HK-2 (cell line): ENCODE data around the gene HOXC6.
A peak's percentile ranks its signal among the peaks of the same experiment; 100 is the strongest.

Experiments
- DNase-seq: peaks from one replicate; pipeline ENCODE4 v3.0.0-alpha.2; 2018; ENCODE audit not compliant: unreplicated experiment

Gene HOXC6

GRCh38 chr12:54028314-54029201 lies at the start of gene HOXC6:
Gene HOXC6, plus strand, starts transcription at chr12:54028440. Its CDS starts 82 bp downstream, at chr12:54028522.
- no peak for DNase-seq

GRCh38 chr12:53978477-53979356 lies 49.5 kb upstream of the HOXC6 start:
- no peak for DNase-seq

- no peak for DNase-seq
Measured at GRCh38 chr12:53980104-53980801, 48.0 kb upstream of the HOXC6 start.

- DNase-seq: no peak
Measured at GRCh38 chr12:53980802-53981496, 47.3 kb upstream of the HOXC6 start.

GRCh38 chr12:53981634-53982565 lies 46.3 kb upstream of the HOXC6 start:
- DNase-seq: no peak

- no peak for DNase-seq
Measured at GRCh38 chr12:53982648-53983567, 45.3 kb upstream of the HOXC6 start.

- no peak for DNase-seq
Measured at GRCh38 chr12:53983568-53983949, 44.7 kb upstream of the HOXC6 start.

GRCh38 chr12:53983950-53984572 lies 44.2 kb upstream of the HOXC6 start:
- no peak for DNase-seq

GRCh38 chr12:53984901-53985691 lies 43.1 kb upstream of the HOXC6 start, which contains the start of gene HOXC10:
Gene HOXC10, plus strand, starts transcription at chr12:53985146. Its CDS starts 114 bp downstream, at chr12:53985260.
- DNase-seq: peak; percentile 93

- DNase-seq: no peak
Measured at GRCh38 chr12:53985692-53985993, 42.6 kb upstream of the HOXC6 start.

GRCh38 chr12:53985994-53986685 lies 42.1 kb upstream of the HOXC6 start:
- DNase-seq: peak; percentile 68

GRCh38 chr12:53986686-53987483 lies 41.4 kb upstream of the HOXC6 start:
- DNase-seq: no peak

GRCh38 chr12:53987787-53988230 lies 40.4 kb upstream of the HOXC6 start:
- no peak for DNase-seq

GRCh38 chr12:53988541-53989226 lies 39.6 kb upstream of the HOXC6 start:
- no peak for DNase-seq

GRCh38 chr12:53989227-53990113 lies 38.8 kb upstream of the HOXC6 start:
- no peak for DNase-seq
